ENCODE data around the gene LRRC8D. TPM values are rescaled to one million over a fixed set of nuclear protein-coding genes. Genes with fewer than 3 reads are reported as not detected.

Gene LRRC8D
- total and polyA plus RNA-seq, 8 donors: under 0.01 to 13.8 (median 5.2) TPM

GRCh38 chr1:89826594-89826993 is 5.8 kb downstream of the LRRC8D start:
- Histone ChIP-seq H3K4me3 (no peak overlapping the region), H3K9me3 (no peaks in the 10 kb centered on the region), H3K36me3 (no peaks in the 10 kb centered on the region), H3K27ac (no peak overlapping the region), H3K27me3 (no peaks in the 10 kb centered on the region), H3K4me1 (peaks cover 0 to 32% (median 17%) of the 10 kb centered on the region in 4 donors)
- intact Hi-C loops (cut with DNase I; ENCODE audit: low total_unique reads): no loop called here
- no peak for DNase-seq
- TF ChIP-seq POLR2AphosphoS5 (IDR thresholded peaks at IDR 0.05): no peak
- TF ChIP-seq EP300 (IDR thresholded peaks at IDR 0.05): no peak
- TF ChIP-seq CTCF (IDR thresholded peaks at IDR 0.05): no peak
- TF ChIP-seq POLR2A (IDR thresholded peaks at IDR 0.05): no peak
- 32 to 55% (median 45%) methylated on average over 3 of the region's 3 CpGs for WGBS, 5 donors

GRCh38 chr1:89827330-89827729 is 6.5 kb downstream of the LRRC8D start:
- H3K4me3 ChIP-seq: no peak overlapping the region
- TF ChIP-seq POLR2AphosphoS5 (IDR thresholded peaks at IDR 0.05): no peak
- no peak for TF ChIP-seq CTCF (IDR thresholded peaks at IDR 0.05)
- no peak for TF ChIP-seq POLR2A (IDR thresholded peaks at IDR 0.05)
- no peak for TF ChIP-seq EP300 (IDR thresholded peaks at IDR 0.05)
- 89 to 97% (median 96%) methylated on average over 3 of the region's 3 CpGs for WGBS, 5 donors
- no peaks in the 10 kb centered on the region for H3K27me3 ChIP-seq
- no peak overlapping the region for H3K27ac ChIP-seq
- peaks cover 0 to 32% (median 10%) of the 10 kb centered on the region in 4 donors for H3K4me1 ChIP-seq
- no peak for DNase-seq
- intact Hi-C loops (cut with DNase I; ENCODE audit: low total_unique reads): no loop called here
- no peaks in the 10 kb centered on the region for H3K36me3 ChIP-seq
- H3K9me3 ChIP-seq: no peaks in the 10 kb centered on the region

GRCh38 chr1:89827902-89828301 is 7.1 kb downstream of the LRRC8D start:
- TF ChIP-seq EP300 (IDR thresholded peaks at IDR 0.05) (no peak), POLR2AphosphoS5 (IDR thresholded peaks at IDR 0.05) (no peak), POLR2A (IDR thresholded peaks at IDR 0.05) (no peak), CTCF (IDR thresholded peaks at IDR 0.05) (no peak)
- Histone ChIP-seq H3K4me1 (peaks cover 0 to 32% (median 6%) of the 10 kb centered on the region in 4 donors), H3K4me3 (no peak overlapping the region), H3K36me3 (no peaks in the 10 kb centered on the region), H3K9me3 (no peaks in the 10 kb centered on the region), H3K27ac (no peak overlapping the region), H3K27me3 (no peaks in the 10 kb centered on the region)
- intact Hi-C loops (cut with DNase I; ENCODE audit: low total_unique reads): no loop called here
- no peak for DNase-seq
- WGBS, 5 donors: 95 to 100% (median 97%) methylated on average over 1 of the region's 1 CpG

- TF ChIP-seq POLR2AphosphoS5 (IDR thresholded peaks at IDR 0.05) (no peak), CTCF (IDR thresholded peaks at IDR 0.05) (no peak), EP300 (IDR thresholded peaks at IDR 0.05) (no peak), POLR2A (IDR thresholded peaks at IDR 0.05) (no peak)
- H3K36me3 ChIP-seq: no peaks in the 10 kb centered on the region
- H3K27ac ChIP-seq: no peak overlapping the region
- H3K27me3 ChIP-seq: no peaks in the 10 kb centered on the region
- intact Hi-C loops (cut with DNase I; ENCODE audit: low total_unique reads): no loop called here
- H3K4me1 ChIP-seq: peaks cover 0 to 32% (median 4%) of the 10 kb centered on the region in 4 donors
- no peak for DNase-seq
- H3K9me3 ChIP-seq: no peaks in the 10 kb centered on the region
- 91 to 95% (median 95%) methylated on average over 4 of the region's 4 CpGs for WGBS, 5 donors
- H3K4me3 ChIP-seq: no peak overlapping the region
Observed at GRCh38 chr1:89829186-89829585, 8.4 kb downstream of the LRRC8D start.

All from stomach (tissue), 9 donors.